ENCODE data around the gene PCCB.
"Not testable (repeated sequence)": the region's sequence is repeated elsewhere in the genome, so short reads cannot be mapped to it uniquely, and the experiment has no call there.

Gene PCCB

GRCh38 chr3:136258199-136258598, 8.1 kb downstream of the PCCB start:
- DNase-seq (ENCODE audit: extremely low spot score, insufficient read length, low read depth): no peak

DNA sequence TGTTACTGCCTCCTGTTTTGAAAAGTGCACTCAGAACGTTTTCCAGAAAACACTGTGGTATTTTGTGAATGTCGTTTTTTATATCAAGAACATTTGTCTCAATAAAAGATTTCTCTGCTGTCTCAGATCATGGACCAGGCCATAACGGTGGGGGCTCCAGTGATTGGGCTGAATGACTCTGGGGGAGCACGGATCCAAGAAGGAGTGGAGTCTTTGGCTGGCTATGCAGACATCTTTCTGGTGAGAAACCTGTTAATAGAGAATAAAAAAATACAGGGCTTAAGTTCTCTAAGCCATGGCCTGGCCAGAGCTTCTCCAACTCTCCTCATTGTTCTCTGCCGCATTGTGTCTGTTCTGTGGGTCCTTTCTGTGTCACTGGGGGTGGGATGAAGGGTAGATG, 11.7 kb downstream of the PCCB start:
- no peak for DNase-seq (ENCODE audit: extremely low spot score, insufficient read length, low read depth)
- FAIRE-seq: no peak

More at GRCh38 chr3:136258199-136258598, 8.1 kb downstream of the PCCB start:
- FAIRE-seq: no peak

DNA sequence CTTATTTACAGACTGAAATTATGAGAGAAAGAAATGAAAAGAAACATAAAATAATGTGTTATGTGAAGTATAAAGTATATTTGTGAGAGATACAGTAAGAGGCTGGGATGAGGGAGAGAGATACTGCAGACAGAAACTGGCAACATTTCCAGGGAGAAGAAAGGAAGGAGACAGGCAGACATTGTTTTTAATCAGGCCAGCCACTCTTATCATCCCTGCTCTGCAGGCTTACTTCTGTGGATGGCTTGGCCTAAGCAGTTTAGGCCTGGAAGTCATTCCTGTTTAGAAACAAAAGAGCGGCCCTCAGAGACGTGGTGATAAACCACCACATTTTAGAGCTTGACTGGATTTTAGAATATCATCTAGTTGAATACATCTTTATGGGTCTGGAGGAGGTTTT, 12.4 kb downstream of the PCCB start:
- DNase-seq (ENCODE audit: extremely low spot score, insufficient read length, low read depth) (no peak), FAIRE-seq (no peak)

- FAIRE-seq (no peak), DNase-seq (ENCODE audit: extremely low spot score, insufficient read length, low read depth) (no peak)
These were observed 13.1 kb downstream of the PCCB start for GRCh38 chr3:136263251-136263650.

- FAIRE-seq; DNase-seq (ENCODE audit: extremely low spot score, insufficient read length, low read depth): not testable (repeated sequence)
These were observed 16.5 kb downstream of the PCCB start for GRCh38 chr3:136266468-136267125.

GRCh38 chr3:136267235-136267634, 17.1 kb downstream of the PCCB start:
- no peak for DNase-seq (ENCODE audit: extremely low spot score, insufficient read length, low read depth)
- no peak for FAIRE-seq

DNA sequence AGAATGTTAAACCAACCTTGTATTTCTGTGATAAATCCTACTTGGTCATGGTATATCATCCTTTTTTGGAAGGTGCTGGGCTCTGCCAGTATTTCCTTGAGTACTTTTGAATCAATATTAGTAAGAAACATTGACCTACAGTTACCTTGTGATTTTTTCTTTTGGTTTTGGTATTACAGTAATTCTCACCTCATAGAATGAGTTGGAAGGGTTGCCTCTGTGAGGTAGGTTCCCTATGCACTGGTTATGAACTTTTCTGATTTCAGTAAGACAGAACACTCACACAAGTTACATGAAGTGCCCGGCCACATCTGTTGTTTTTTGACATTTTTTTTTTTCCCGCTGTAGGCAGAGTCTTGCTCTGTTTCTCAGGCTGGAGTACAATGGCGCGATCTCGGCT, 20.0 kb downstream of the PCCB start:
- no peak for FAIRE-seq
- DNase-seq (ENCODE audit: extremely low spot score, insufficient read length, low read depth): no peak

GRCh38 chr3:136271626-136272025, 21.5 kb downstream of the PCCB start:
- DNase-seq (ENCODE audit: extremely low spot score, insufficient read length, low read depth); FAIRE-seq: not testable (repeated sequence)

DNA sequence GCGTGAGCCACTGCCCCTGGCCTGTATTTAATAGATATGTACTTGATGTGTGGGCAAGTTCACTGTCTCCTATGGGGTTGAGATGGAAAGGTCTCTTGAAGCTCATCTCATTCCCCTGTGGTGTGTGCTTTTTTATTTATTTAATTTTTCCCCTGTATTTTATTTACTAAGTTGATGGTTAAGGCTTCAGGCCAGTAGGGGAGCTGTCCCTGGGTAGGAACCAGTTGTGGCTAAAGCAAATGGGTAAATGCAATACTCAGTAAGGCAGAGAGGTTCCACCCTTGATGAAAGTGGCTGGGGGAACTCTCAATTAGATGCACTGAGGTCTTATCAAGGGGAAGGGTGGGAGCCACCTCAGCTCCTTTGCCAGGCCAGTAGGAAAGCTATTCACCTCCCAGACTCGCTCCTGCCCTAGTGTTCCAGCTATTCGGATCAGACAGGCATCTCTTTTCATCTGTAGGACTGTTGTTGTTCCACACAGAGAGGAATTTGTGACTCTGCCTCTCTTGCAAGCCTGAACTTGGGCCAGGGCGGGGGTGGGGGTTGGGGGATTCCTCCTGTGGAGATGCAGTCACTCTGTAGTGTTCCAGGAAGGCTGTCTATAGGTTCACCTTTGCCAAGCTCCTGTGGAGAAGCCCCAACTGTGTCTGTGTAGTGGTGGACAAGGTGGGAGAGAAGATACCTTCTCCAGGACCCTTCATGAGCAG, 26.1 kb downstream of the PCCB start:
- DNase-seq (ENCODE audit: extremely low spot score, insufficient read length, low read depth): no peak
- no peak for FAIRE-seq

- FAIRE-seq (no peak), DNase-seq (ENCODE audit: extremely low spot score, insufficient read length, low read depth) (no peak)
These were observed 27.0 kb downstream of the PCCB start for GRCh38 chr3:136277115-136277514.

DNA sequence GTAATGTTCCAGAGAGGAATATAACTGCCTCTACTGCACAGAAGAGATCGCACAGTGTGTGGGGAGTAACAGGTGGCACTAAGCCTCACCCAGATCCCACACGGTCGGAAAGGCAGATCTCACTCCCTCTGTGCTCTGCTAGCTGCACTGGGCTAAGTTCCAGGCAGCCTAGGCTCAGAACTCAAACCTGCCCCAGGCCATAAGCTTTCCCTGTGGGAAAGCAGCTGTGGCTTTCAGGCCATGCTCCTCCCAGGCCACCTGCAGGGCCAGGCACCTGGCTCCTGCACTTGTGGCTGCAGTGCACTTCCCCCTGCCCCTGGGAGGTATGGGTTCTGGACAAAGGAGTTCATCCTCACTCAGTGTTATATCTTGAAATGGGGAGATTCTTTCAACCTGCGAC, 27.5 kb downstream of the PCCB start:
- DNase-seq (ENCODE audit: extremely low spot score, insufficient read length, low read depth) (no peak), FAIRE-seq (no peak)

DNA sequence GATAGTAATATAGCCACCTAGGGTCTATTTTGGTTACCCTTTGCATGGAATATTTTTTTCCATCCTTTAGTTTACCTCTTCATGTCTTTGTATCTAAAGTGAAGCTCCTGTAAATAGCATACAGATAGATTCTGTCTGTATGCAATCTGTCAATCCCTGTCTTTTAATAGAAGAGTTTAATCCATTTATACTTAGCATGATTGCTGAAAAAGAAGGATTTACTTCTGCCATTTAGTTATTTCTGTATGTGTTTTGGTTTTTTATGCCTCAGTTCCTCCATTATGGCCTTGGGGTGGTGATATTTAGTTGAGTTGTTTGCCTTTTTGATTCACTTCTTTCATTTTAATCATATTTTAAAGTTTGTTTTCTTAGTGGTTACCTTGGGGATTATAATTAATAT, 29.0 kb downstream of the PCCB start:
- no peak for FAIRE-seq

DNA sequence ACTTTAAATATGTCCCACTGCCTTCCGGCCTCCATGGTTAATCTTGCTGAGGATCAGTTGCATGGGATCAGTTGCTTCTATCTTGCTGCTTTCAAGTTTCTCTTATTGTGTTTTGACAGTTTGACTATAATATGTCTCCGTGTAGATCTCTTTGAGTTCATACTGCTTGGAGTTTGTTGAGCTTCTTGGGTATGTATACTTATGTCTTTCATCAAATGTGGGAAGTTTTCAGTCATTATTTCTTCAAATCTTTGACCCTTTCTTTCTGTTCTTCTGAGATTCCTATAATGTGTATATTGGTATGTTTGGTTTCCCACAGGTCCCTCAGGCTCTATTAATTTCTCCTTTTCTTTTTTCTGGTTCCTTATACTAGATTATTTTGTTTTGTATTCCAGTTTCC, 30.8 kb downstream of the PCCB start:
- no peak for DNase-seq (ENCODE audit: extremely low spot score, insufficient read length, low read depth)
- FAIRE-seq: no peak

More for the DNA sequence above, 29.0 kb downstream of the PCCB start:
- DNase-seq (ENCODE audit: extremely low spot score, insufficient read length, low read depth): no peak

- FAIRE-seq: no peak
- no peak for DNase-seq (ENCODE audit: extremely low spot score, insufficient read length, low read depth)
These were observed 31.9 kb downstream of the PCCB start for GRCh38 chr3:136281966-136282520.

DNA sequence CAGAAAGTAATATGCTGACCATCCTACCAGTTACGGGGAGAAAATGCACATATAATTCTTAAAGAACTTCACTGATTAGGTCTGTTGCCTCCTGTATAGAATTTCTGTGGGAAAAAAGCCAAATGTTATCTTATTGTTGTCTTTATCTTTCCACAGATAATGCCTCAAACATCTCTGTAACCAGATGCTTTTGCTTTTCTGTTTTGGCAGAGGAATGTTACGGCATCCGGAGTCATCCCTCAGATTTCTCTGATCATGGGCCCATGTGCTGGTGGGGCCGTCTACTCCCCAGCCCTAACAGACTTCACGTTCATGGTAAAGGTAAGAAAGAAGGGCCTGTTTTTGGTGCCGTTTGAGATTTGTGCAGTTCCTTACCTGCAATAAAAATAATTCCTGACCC, 33.5 kb downstream of the PCCB start:
- no peak for FAIRE-seq
- no peak for DNase-seq (ENCODE audit: extremely low spot score, insufficient read length, low read depth)

DNA sequence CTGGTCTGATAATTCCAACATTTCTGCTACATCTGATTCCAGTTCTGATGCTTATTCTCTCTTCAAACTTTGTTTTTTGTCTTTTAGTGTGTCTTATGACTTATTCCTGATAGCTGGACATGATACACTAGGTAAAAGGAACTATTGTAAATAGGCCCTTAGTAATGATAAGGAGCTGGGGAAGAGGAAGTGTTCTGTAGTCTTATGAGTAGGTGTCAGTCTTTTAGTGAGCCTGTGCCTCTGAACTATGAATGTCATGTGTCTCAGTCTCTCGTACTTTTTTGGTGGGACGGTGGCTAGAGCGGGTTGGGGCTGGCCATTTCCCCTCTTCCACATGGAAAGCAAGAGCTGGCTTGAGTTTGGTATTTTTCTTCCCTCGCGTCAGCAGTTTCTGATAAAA, 41.2 kb downstream of the PCCB start:
- FAIRE-seq: no peak
- no peak for DNase-seq (ENCODE audit: extremely low spot score, insufficient read length, low read depth)

GRCh38 chr3:136292500-136292899, 42.4 kb downstream of the PCCB start:
- DNase-seq (ENCODE audit: extremely low spot score, insufficient read length, low read depth): no peak
- FAIRE-seq: no peak

- FAIRE-seq: no peak
- no peak for DNase-seq (ENCODE audit: extremely low spot score, insufficient read length, low read depth)
These were observed 43.1 kb downstream of the PCCB start for GRCh38 chr3:136293279-136293678.

DNA sequence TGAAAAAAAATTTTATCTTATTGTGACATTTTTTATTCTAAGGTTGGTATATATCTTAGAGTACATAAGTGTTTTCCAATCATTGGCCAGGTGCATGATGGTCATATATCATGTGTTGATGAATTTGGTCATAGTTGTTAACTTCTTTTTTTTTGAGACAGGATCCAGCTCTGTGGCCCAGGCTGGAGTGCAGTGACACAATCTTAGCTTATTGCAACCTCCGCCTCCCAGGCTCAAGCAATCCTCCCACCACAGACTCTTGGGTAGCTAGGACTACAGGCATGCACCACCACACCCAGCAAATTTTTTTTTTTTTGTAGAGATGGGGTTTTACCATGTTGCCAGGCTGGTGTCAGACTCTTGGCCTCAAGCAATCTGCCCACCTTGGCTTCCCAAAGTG, 44.0 kb downstream of the PCCB start:
- FAIRE-seq: no peak
- DNase-seq (ENCODE audit: extremely low spot score, insufficient read length, low read depth): no peak

DNA sequence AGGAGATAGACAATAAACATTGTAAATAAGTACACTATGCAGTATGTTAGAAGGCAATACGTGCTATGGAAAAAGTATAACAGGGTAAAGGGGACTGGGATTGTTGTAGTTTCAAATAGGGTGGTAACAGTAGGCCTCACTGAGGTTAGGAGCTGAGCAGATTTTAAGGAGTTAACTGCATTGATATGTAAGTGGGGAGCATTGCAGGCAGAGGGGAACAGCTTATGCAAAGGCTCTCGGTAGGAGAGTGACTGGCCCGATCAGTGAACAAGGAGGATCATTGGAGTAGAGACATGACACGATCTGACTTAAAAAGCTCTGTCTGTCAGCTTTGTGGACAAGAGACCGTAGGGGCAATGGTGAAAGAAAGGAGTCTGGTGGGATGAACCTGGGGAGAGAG, 46.8 kb downstream of the PCCB start:
- FAIRE-seq (no peak), DNase-seq (ENCODE audit: extremely low spot score, insufficient read length, low read depth) (no peak)

DNA sequence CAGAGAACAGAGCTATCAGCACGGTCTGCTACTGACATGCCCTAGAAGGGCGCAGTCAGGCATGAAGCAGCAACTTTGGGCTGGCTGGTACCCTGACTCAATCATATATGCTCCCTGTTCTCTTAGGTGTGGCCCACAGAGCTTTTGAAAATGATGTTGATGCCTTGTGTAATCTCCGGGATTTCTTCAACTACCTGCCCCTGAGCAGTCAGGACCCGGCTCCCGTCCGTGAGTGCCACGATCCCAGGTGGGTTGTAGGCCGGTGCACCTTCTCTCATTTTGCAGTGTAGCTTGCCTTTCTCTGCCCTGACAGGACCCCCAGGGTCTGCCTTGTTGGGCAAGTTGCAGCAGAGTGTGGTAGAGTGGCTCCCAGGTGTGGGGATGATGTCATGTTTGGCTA, 47.7 kb downstream of the PCCB start:
- no peak for FAIRE-seq
- DNase-seq (ENCODE audit: extremely low spot score, insufficient read length, low read depth): no peak

- FAIRE-seq (no peak), DNase-seq (ENCODE audit: extremely low spot score, insufficient read length, low read depth) (no peak)
These were observed 50.3 kb downstream of the PCCB start for GRCh38 chr3:136300444-136300843.
